GM23338 (cell line): ENCODE results near the gene C20orf204. TPM values are rescaled to one million over a fixed set of nuclear protein-coding genes. Genes with fewer than 3 reads are reported as not detected.

Experiments used
- ATAC-seq: fragments of 200-7000 bp; cut with Tn5 transposase; 3 replicates; pipeline ENCODE4 v1.9.1; 2020
- DNase-seq: peaks from one replicate; pipeline ENCODE4 v3.0.0-alpha.2; 2015; ENCODE audit warnings: low spot score
- H2AFZ ChIP-seq: fragments of 200-600 bp; sonication (generic); 2 replicates; pipeline ENCODE4 v1.8.0; 2016; ENCODE audit warnings: antibody characterized with exemption, mild to moderate bottlenecking, moderate library complexity
- H3F3A ChIP-seq: fragments of 200-600 bp; sonication (generic); replicated peaks from 2 replicates; pipeline ENCODE4 v1.8.0; 2017; ENCODE audit warnings: antibody characterized with exemption, mixed run types, low read depth
- H3K27ac ChIP-seq: fragments of 200-600 bp; sonication (generic); 2 replicates; pipeline ENCODE4 v1.6.1; 2016; ENCODE audit warnings: low read depth
- H3K27me3 ChIP-seq: fragments of 200-600 bp; sonication (generic); 2 replicates; pipeline ENCODE4 v1.8.0; 2016; ENCODE audit warnings: mild to moderate bottlenecking, mixed run types, moderate library complexity; ENCODE audit not compliant: insufficient read depth
- H3K36me3 ChIP-seq: fragments of 200-600 bp; sonication (generic); 2 replicates; pipeline ENCODE4 v1.8.0; 2016; ENCODE audit warnings: mild to moderate bottlenecking; ENCODE audit not compliant: insufficient read depth
- H3K4me1 ChIP-seq: fragments of 200-600 bp; sonication (generic); 2 replicates; pipeline ENCODE4 v1.8.0; 2016; ENCODE audit warnings: mild to moderate bottlenecking, moderate library complexity; ENCODE audit not compliant: insufficient read depth
- H3K4me2 ChIP-seq: fragments of 200-600 bp; sonication (generic); 2 replicates; pipeline ENCODE4 v1.7.1; 2017; ENCODE audit warnings: mixed run types
- H3K4me3 ChIP-seq: fragments of 200-600 bp; sonication (generic); 2 replicates; pipeline ENCODE4 v1.6.1; 2016; ENCODE audit warnings: mixed run types
- H3K79me2 ChIP-seq: fragments of 200-600 bp; sonication (generic); replicated peaks from 2 replicates; pipeline ENCODE4 v1.8.0; 2017; ENCODE audit warnings: mild to moderate bottlenecking; ENCODE audit not compliant: insufficient read depth
- H3K9me2 ChIP-seq: fragments of 200-600 bp; sonication (generic); 2 replicates; pipeline ENCODE4 v1.8.0; 2017; ENCODE audit not compliant: insufficient read depth
- H4K20me1 ChIP-seq: fragments of 200-600 bp; sonication (generic); replicated peaks from 2 replicates; pipeline ENCODE4 v1.8.0; 2017; ENCODE audit warnings: mild to moderate bottlenecking; ENCODE audit not compliant: insufficient read depth
- H3K27ac Mint-ChIP-seq: 2 replicates; pipeline ENCODE4 v1.8.0; 2020; ENCODE audit warnings: inconsistent platforms, mild to moderate bottlenecking, moderate library complexity, mixed read lengths
- H3K27me3 Mint-ChIP-seq: 3 replicates; pipeline ENCODE4 v1.8.0; 2022; ENCODE audit warnings: low read depth, mild to moderate bottlenecking, moderate library complexity, mixed read lengths, inconsistent platforms; ENCODE audit not compliant: insufficient read depth, poor library complexity
- H3K36me3 Mint-ChIP-seq: 3 replicates; pipeline ENCODE4 v1.8.0; 2021; ENCODE audit warnings: low read depth, mild to moderate bottlenecking, inconsistent platforms, moderate library complexity, mixed read lengths
- H3K4me1 Mint-ChIP-seq: 3 replicates; pipeline ENCODE4 v1.8.0; 2020; ENCODE audit warnings: mild to moderate bottlenecking, inconsistent platforms, mixed read lengths
- H3K4me3 Mint-ChIP-seq: 3 replicates; pipeline ENCODE4 v1.8.0; 2021; ENCODE audit warnings: moderate library complexity, mild to moderate bottlenecking, inconsistent platforms, mixed read lengths
- H3K9me3 Mint-ChIP-seq: 3 replicates; pipeline ENCODE4 v1.8.0; 2020; ENCODE audit warnings: moderate library complexity, mild to moderate bottlenecking, inconsistent platforms, mixed read lengths
- CREB1 ChIP-seq: fragments of 250-450 bp; sonication (Bioruptor Pico); IDR thresholded peaks from 2 replicates; pipeline ENCODE4 v1.5.0; 2020; ENCODE audit warnings: low read depth, mild to moderate bottlenecking, moderate library complexity
- EZH2 ChIP-seq: fragments of 200-600 bp; sonication (generic); IDR thresholded peaks from one replicate; pipeline ENCODE4 v1.8.0; 2017; ENCODE audit warnings: antibody characterized with exemption, mild to moderate bottlenecking, low read depth; ENCODE audit not compliant: unreplicated experiment
- EZH2phosphoT487 ChIP-seq: fragments of 200-600 bp; sonication (generic); IDR thresholded peaks from one replicate; pipeline ENCODE4 v1.8.1; 2018; ENCODE audit warnings: antibody characterized with exemption; ENCODE audit not compliant: unreplicated experiment
- JUNB ChIP-seq: IDR thresholded peaks from one replicate; pipeline ENCODE4 v1.6.1; 2016; ENCODE audit warnings: antibody characterized with exemption; ENCODE audit not compliant: unreplicated experiment
- NANOG ChIP-seq: IDR thresholded peaks from 2 replicates; pipeline ENCODE4 v1.6.1; 2016; ENCODE audit warnings: antibody characterized with exemption, borderline replicate concordance
- POLR2AphosphoS5 ChIP-seq: IDR thresholded peaks from 2 replicates; pipeline ENCODE4 v1.6.1; 2016; ENCODE audit warnings: antibody characterized with exemption, low read depth
- STAT1 ChIP-seq: IDR thresholded peaks from one replicate; pipeline ENCODE4 v1.6.1; 2016; ENCODE audit warnings: antibody characterized with exemption; ENCODE audit not compliant: unreplicated experiment
- ZNF114 ChIP-seq: fragments of 250-450 bp; sonication (Bioruptor Pico); IDR thresholded peaks from 2 replicates; pipeline ENCODE4 v1.5.0; 2020; ENCODE audit warnings: mild to moderate bottlenecking, moderate library complexity
- polyA plus RNA-seq: library from polyadenylated mRNA; unstranded; fragments of >200 nt; fragmentation: Nextera tagmentation; extraction: Ambion mirVana; gene quantifications from 2 replicates; pipeline ENCODE4 v1.2.1, GENCODE V29; 2016
- total RNA-seq: library from RNA; depleted of rRNA; stranded (reverse); fragments of >200 nt; shearing (Covaris generic); gene quantifications from 2 replicates; pipeline ENCODE4 v1.2.3, GENCODE V29; 2014
- TF ChIP-seq, protein P1 (sequence below), 2 experiments: fragments of 200-600 bp in 1 of 2; sonication (generic) in 1 of 2; conservative IDR thresholded peaks; 2 replicates each; pipeline versions ENCODE4 v1.5.1 to v1.6.1; 2016 to 2017; ENCODE audit warnings: antibody characterized with exemption in 2 of 2, low read depth in 2 of 2, mild to moderate bottlenecking in 2 of 2, moderate library complexity in 1 of 2
- TF ChIP-seq, protein P2 (sequence below): IDR thresholded peaks from 2 replicates; pipeline ENCODE4 v1.6.1; 2016; ENCODE audit warnings: antibody characterized with exemption

Gene C20orf204
- total and polyA plus RNA-seq, 2 experiments from 2014 or later: 0.73 to 0.82 TPM

DNA sequence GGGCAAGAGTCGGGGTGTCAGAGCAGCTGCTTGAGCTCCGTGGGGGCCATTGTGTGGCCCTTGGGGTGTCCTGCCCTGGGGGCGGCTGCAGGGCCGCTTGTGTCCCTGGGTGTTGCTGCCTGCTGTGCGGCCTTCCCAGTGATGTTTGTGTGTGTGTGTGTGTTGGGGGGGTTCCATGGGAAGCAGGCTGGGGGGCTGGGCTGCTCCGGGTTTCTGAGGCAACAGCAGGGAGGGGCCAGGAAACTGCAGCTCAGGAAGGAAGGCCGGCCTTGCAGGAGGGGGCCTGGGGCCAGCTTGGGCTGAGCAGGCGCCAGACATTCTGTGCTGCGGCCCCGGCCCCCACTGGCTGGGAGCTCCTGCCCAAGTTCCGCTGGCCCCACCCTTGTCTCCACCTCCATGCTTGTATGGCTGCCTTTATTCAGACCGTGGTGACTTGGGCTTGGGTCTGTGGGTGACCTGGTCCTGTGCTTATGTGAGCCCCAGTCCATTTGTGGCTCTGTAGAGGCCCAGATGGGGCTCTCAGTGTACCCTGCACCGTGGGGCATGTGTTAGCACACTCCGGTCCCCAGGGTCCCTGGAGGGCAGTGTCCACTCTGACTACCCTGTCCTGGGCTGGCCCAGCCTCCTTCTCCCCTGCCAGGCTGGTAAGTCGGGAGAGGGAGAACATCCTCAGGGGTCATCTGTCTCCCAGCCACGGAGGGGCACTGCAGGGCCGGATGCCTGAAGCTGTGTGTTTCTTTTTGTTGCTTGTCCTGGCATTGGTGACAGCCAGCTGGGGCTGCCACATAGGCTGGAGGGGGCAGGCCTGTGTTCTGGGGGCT lies 18.1 kb downstream of the C20orf204 start:
- Histone ChIP-seq H3K27me3 (peaks cover 16% of the 10 kb centered on the region), H3K4me2 (peak overlapping the region; percentile 55; the same call in 1 of the 2 replicates), H3K79me2 (no peaks in the 10 kb centered on the region), H3F3A (0 out of 2 replicates have a peak, but pooled peaks cover 3% of the 10 kb centered on the region), H2AFZ (0 out of 2 replicates have a peak overlapping the region, but pooled peaks have one; percentile 63), H3K36me3 (no peaks in the 10 kb centered on the region), H3K27ac (no peak overlapping the region), H4K20me1 (no peaks in the 10 kb centered on the region), H3K4me3 (no peak overlapping the region), H3K4me1 (peaks cover 11% of the 10 kb centered on the region; the same call in 1 of the 2 replicates), H3K9me2 (no peaks in the 10 kb centered on the region)
- Mint-ChIP-seq H3K9me3 (no peaks in the 10 kb centered on the region), H3K36me3 (no peaks in the 10 kb centered on the region), H3K27me3 (peaks cover 38% of the 10 kb centered on the region), H3K4me1 (peaks cover 32% of the 10 kb centered on the region), H3K4me3 (no peak overlapping the region; the same call in 2 of the 3 replicates), H3K27ac (0 out of 2 replicates have a peak overlapping the region, but pooled peaks have one; percentile 67)
- ATAC-seq: peak; percentile 11
- DNase-seq: peak; percentile 62
- TF ChIP-seq, protein P1, sequence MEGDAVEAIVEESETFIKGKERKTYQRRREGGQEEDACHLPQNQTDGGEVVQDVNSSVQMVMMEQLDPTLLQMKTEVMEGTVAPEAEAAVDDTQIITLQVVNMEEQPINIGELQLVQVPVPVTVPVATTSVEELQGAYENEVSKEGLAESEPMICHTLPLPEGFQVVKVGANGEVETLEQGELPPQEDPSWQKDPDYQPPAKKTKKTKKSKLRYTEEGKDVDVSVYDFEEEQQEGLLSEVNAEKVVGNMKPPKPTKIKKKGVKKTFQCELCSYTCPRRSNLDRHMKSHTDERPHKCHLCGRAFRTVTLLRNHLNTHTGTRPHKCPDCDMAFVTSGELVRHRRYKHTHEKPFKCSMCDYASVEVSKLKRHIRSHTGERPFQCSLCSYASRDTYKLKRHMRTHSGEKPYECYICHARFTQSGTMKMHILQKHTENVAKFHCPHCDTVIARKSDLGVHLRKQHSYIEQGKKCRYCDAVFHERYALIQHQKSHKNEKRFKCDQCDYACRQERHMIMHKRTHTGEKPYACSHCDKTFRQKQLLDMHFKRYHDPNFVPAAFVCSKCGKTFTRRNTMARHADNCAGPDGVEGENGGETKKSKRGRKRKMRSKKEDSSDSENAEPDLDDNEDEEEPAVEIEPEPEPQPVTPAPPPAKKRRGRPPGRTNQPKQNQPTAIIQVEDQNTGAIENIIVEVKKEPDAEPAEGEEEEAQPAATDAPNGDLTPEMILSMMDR (conservative IDR thresholded peaks at IDR 0.05; ENCODE audit: low read depth in 2 of 2): peak; percentile 35 to 53; a peak in 3 of 4 replicates
- no peak for TF ChIP-seq CREB1

DNA sequence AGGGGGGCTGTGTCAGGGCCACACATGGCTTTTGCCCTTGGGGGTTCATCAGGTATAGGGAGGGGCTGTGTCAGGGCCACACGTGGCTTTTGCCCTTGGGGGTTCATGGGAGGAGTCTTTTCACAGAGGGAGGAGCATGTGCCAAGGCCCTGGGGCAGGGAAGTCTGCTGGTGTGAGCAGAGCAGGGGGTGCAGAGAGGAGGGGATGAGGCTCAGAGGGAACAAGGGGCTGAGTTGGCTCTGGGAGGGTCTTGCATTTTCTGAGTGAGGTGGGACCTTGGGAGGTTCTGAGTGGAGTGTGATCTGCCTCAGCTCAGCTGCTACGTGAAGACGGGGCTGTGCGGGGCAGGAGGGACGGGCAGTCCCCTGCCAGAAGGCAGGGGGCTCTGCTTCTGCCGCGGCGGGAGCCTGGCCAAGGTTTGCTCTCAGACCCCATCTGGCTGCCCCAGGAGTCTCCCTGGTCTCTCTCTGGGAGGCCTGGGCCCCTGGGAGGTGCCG lies 19.5 kb downstream of the C20orf204 start:
- H3K4me3 ChIP-seq: no peak overlapping the region
- Mint-ChIP-seq H3K27ac (no peak overlapping the region), H3K27me3 (peaks cover 33% of the 10 kb centered on the region)
- TF ChIP-seq, protein P2, sequence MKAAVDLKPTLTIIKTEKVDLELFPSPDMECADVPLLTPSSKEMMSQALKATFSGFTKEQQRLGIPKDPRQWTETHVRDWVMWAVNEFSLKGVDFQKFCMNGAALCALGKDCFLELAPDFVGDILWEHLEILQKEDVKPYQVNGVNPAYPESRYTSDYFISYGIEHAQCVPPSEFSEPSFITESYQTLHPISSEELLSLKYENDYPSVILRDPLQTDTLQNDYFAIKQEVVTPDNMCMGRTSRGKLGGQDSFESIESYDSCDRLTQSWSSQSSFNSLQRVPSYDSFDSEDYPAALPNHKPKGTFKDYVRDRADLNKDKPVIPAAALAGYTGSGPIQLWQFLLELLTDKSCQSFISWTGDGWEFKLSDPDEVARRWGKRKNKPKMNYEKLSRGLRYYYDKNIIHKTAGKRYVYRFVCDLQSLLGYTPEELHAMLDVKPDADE: no peak
- TF ChIP-seq JUNB (no peak), ZNF114 (CRISPR knock-in tag) (no peak), EZH2 (no peak), POLR2AphosphoS5 (no peak), EZH2phosphoT487 (no peak), STAT1 (no peak), NANOG (no peak)
- TF ChIP-seq, protein P1 (conservative IDR thresholded peaks at IDR 0.05; ENCODE audit: low read depth in 2 of 2): no peak

More for the DNA sequence above, 19.5 kb downstream of the C20orf204 start:
- DNase-seq (no peak), ATAC-seq (no peak)
- no peaks in the 10 kb centered on the region for H3F3A ChIP-seq
- H3K36me3 Mint-ChIP-seq: no peaks in the 10 kb centered on the region
- no peak overlapping the region for H3K4me2 ChIP-seq
- H3K4me3 Mint-ChIP-seq: no peak overlapping the region
- no peaks in the 10 kb centered on the region for H3K9me3 Mint-ChIP-seq
- H3K4me1 Mint-ChIP-seq: peaks cover 32% of the 10 kb centered on the region
- H2AFZ ChIP-seq: no peak overlapping the region
- peaks cover 7% of the 10 kb centered on the region for H3K27me3 ChIP-seq
- no peaks in the 10 kb centered on the region for H3K36me3 ChIP-seq
- no peaks in the 10 kb centered on the region for H3K79me2 ChIP-seq
- H3K27ac ChIP-seq: no peak overlapping the region
- H3K4me1 ChIP-seq: peaks cover 6% of the 10 kb centered on the region; the same call in 1 of the 2 replicates
- H4K20me1 ChIP-seq: no peaks in the 10 kb centered on the region
- no peaks in the 10 kb centered on the region for H3K9me2 ChIP-seq
